HG02571 (cell line): Measurements from ENCODE around the gene S100A5.

Source experiments
- ATAC-seq: cut with Tn5 transposase; IDR thresholded peaks from one replicate; pipeline ENCODE4 v1.9.1; 2021; ENCODE audit warnings: mild to moderate bottlenecking, moderate library complexity; ENCODE audit not compliant: unreplicated experiment

Gene S100A5

DNA sequence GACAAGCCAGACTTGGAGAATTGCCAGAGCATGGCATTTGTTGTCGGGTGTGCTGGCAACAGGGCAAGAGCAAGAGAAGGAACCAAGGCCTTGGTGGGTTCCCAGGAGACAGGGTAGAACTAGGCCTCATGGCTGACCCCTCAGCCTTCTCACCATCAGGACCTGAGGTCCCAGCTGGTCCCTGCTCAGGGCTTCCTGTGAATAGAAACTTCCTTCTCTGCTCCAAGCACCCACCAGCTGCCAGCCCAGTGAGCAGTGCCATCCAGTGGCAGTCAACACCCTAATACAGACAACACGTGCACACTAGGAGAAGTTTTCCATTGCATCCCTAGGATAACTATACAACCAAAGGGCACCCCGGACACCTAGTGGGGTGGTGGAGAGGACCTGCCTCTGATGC, 27.7 kb downstream of the S100A5 start:
- no peak for ATAC-seq

GRCh38 chr1:153510984-153511410, 29.7 kb downstream of the S100A5 start:
- ATAC-seq, result no peak

GRCh38 chr1:153509729-153510354, 30.9 kb downstream of the S100A5 start:
- ATAC-seq, result no peak

- no peak for ATAC-seq
These were observed 31.7 kb downstream of the S100A5 start for GRCh38 chr1:153509036-153509435.

DNA sequence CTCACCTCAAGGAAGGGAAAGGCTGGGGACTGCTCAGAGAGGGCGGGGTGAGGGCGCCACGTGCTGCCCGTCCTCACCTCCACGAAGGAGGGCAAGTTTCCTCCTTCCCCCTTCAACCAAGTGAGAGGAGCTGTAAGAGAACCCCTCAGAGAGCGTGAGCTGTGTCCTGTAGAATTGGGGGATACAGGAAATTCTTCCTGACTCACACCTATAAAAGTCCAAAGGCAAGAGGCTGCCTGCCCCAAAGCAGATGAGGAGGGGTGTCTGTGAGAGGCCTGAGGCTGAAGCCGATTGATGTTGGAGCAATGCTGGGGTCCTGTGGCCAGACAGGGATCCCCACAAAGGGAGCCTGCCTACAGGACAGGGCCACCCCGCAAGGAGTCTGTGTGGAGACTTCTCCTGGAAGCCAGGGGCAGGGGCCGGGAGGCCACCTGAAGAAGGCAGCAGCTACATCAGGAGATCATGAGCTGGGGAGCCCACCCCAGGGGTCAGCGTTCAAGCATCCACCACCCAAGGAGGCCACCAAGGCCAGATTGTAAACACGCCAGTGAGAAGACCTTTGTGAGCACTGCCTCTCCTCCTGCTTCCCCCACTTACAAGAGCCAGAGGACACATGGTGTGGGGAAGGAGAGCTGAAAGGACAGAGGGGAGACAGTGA, 32.7 kb downstream of the S100A5 start:
- no peak for ATAC-seq

DNA sequence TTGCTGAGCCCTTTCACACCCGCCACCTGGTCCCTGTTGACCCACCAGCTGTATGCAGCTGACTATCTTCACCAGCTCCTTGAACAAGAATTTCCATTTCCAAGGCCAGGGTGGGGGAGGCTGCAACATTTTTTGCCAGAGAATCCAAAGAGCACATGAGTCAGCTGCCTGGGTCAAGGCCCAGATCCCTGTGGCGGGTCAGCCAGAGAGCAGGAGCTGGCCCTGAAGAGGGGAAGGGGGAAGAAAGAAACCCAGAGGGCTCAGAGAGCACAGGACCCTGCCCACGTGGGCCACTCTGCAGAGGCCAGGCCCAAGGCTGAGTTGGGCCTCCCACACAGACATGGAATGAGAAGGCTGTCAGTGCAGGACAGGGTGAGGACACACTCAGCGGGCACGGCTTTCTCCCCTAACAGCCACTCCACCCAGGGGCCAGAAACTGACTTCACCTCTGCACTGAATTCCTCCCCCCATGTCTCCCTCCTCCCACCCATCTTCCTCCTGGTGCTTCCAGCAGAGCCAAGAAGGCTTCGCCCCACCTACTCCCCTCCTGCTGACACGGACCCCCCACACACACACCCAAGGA, 33.8 kb downstream of the S100A5 start:
- no peak for ATAC-seq

GRCh38 chr1:153506386-153506785, 34.3 kb downstream of the S100A5 start:
- ATAC-seq, result no peak

- ATAC-seq, result no peak
These were observed 35.2 kb downstream of the S100A5 start for GRCh38 chr1:153505576-153505975.

DNA sequence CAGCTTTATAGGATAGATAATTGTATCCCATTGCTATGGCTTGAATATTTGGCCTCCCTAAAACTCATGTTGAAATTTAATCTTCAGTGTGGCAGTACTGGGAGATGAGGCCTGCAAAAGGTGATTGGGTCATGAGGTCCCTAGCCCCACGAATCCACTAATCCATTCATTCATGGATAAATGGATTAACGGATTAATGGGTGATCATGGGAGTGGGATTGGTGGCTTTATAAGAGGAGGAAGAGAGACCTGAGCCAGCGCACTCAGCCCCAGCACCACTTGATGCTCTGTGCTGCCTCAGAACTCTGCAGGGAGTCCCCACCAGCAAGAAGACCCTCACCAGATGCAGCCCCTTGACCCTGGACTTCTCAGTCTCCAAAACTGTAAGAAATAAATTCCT, 37.0 kb downstream of the S100A5 start:
- no peak for ATAC-seq

DNA sequence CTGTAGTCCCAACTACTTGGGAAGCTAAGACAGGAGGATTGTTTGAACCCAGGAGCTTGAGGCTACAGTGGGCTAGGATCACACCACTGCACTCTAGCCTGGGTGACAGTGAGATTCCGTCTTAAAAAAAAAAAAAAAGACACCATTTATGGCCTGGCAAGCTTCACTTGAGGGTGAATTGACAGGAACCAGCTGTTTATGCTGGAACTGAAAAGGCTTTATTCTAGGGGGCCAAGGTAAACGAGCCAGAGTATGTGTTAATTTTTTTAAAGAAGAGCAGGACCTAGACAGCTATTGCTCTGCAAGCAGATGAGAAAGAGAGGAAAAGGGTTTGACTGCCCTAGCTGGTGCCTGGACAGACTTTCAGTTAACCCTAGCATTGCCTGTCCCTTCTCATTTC, 42.0 kb downstream of the S100A5 start:
- ATAC-seq, result no peak

GRCh38 chr1:153495536-153495935, 45.2 kb downstream of the S100A5 start:
- no peak for ATAC-seq

DNA sequence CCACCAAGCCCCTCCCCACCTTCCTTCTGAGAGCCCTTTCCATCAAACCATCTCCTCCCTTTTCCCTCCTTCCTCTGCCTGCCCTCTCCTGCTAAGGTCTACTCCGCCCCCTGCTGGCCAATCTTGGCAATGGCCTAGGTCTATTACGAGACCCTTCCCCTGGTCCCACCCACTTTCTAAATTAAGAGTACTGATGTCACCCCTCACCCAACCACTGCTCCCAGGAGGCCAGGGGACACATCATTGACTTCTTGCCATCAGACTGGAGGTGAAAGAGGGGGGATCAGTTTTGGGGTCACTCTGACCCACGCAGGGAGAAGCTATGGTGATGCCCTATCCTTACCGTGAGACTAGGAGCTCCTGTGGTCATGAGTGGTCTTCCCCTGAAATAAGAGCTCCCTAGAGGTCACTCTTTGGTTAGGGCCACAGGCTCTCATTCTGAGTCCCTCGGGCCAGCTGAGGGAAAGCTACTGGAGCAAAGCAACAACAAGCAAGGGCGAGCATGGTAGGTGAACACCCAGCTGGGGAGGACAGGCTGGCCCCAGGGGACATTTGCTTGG, 45.7 kb downstream of the S100A5 start:
- no peak for ATAC-seq

DNA sequence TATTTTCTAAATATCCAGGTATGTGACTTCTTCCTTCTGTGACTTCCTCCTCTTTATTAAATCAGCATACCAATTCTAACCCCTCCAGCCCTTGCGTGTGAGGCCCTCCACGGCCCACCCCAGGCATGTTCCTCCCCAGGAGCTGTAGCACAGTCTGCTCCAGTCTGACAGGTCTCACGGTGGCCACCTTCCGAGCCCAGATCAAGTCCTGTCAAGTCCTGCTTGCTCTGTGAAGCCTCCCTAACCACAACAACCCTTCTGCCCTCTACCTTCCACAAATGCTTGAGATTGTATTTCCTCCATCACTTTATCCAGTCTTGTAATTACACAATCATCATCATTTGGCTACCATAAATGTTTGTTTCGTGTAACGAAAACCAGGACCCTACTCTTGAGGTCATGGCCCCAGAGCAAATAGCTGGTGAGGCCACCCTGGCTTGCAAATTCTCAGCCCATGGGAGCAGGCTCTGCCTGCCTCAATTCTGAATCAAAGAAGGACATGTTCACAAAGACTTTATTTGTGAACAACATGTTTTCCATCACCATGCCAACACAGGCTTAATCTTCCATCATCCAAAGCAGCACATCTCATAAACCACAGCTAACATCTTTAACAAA, 47.3 kb downstream of the S100A5 start:
- no peak for ATAC-seq

- ATAC-seq, result no peak
These were observed 50.3 kb downstream of the S100A5 start for GRCh38 chr1:153490272-153491051.

DNA sequence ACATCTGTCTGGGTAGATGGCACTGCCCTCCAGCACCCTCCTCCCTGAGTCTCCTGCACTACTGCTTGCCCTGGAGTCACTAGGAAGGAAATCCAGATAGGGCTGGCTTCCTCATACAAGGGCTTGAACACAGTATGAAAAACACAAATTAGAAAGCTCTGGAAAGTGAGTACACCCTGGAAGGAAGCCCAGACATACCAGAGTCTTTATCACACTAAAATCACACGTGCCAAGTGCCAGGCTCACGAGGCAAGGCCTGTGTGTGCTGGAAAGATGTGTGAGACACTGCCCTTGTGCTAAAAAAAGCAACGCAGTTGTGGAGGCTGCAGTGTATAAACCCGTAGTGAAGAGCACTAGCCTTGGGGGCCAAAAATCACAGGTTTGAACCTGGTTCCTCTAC, 52.0 kb downstream of the S100A5 start:
- no peak for ATAC-seq

- no peak for ATAC-seq
These were observed 53.0 kb downstream of the S100A5 start for GRCh38 chr1:153487707-153488106.
